WTC11 (cell line): ENCODE measurements around the gene RTKN2. TPM values are rescaled to one million over a fixed set of nuclear protein-coding genes. Genes with fewer than 3 reads are reported as not detected.

Source experiments
- ATAC-seq: fragments of 200-7000 bp; cut with Tn5 transposase; 2 replicates; pipeline ENCODE4 v1.10.0; 2021; ENCODE audit warnings: mild to moderate bottlenecking, moderate library complexity
- CTCF ChIA-PET: fragments of 300-600 bp; sonication (Branson Sonifier 250); formaldehyde crosslinking; loops from one replicate; lab custom pipeline; 2021; ENCODE audit warnings: antibody characterized with exemption; lab: Charles Lee
- POLR2A ChIA-PET: fragments of 350-600 bp; sonication (Branson Sonifier 250); formaldehyde crosslinking; loops from one replicate; lab custom pipeline; 2021; ENCODE audit warnings: antibody characterized with exemption; lab: Charles Lee
- DNase-seq: peaks from one replicate; pipeline ENCODE4 v3.0.0; 2021; ENCODE audit warnings: low spot score
- H3K27ac Mint-ChIP-seq: 2 replicates; pipeline ENCODE4 v1.8.0; 2021; ENCODE audit warnings: mixed read lengths
- H3K27me3 Mint-ChIP-seq: 2 replicates; pipeline ENCODE4 v1.8.0; 2021; ENCODE audit warnings: low read depth, mild to moderate bottlenecking, moderate library complexity, mixed read lengths
- H3K36me3 Mint-ChIP-seq: 2 replicates; pipeline ENCODE4 v1.8.0; 2021; ENCODE audit warnings: mixed read lengths
- H3K4me1 Mint-ChIP-seq: 2 replicates; pipeline ENCODE4 v1.8.0; 2022; ENCODE audit warnings: mixed read lengths
- H3K4me3 Mint-ChIP-seq: 2 replicates; pipeline ENCODE4 v1.8.0; 2021; ENCODE audit warnings: mild to moderate bottlenecking, moderate library complexity, mixed read lengths
- H3K9me3 Mint-ChIP-seq: 2 replicates; pipeline ENCODE4 v1.8.0; 2021; ENCODE audit warnings: mixed read lengths
- E2F5 ChIP-seq: sonication (generic); formaldehyde crosslinking; IDR thresholded peaks from 2 replicates; pipeline ENCODE4 v1.8.1; 2022; ENCODE audit warnings: mild to moderate bottlenecking, moderate library complexity, missing genetic modification reagents
- ETV6 ChIP-seq: sonication (generic); formaldehyde crosslinking; IDR thresholded peaks from 2 replicates; pipeline ENCODE4 v1.8.1; 2022; ENCODE audit warnings: mild to moderate bottlenecking, missing genetic modification reagents
- FOXP4 ChIP-seq: sonication (generic); formaldehyde crosslinking; IDR thresholded peaks from 2 replicates; pipeline ENCODE4 v1.8.0; 2022; ENCODE audit warnings: mild to moderate bottlenecking, missing genetic modification reagents
- HMGA2 ChIP-seq: fragments of 250-450 bp; sonication (Bioruptor Pico); IDR thresholded peaks from 2 replicates; pipeline ENCODE4 v1.4.0; 2021; ENCODE audit warnings: mild to moderate bottlenecking, moderate library complexity
- NR1H2 ChIP-seq: sonication (generic); formaldehyde crosslinking; IDR thresholded peaks from 2 replicates; pipeline ENCODE4 v1.9.0; 2021; ENCODE audit warnings: mild to moderate bottlenecking, moderate library complexity, missing genetic modification reagents
- OVOL2 ChIP-seq: fragments of 250-450 bp; sonication (Bioruptor Pico); IDR thresholded peaks from 2 replicates; pipeline ENCODE4 v1.9.0; 2021; ENCODE audit warnings: mild to moderate bottlenecking, borderline replicate concordance
- TEAD1 ChIP-seq: sonication (generic); formaldehyde crosslinking; IDR thresholded peaks from 2 replicates; pipeline ENCODE4 v1.8.0; 2022; ENCODE audit warnings: mild to moderate bottlenecking, missing genetic modification reagents
- TEAD4 ChIP-seq: sonication (generic); formaldehyde crosslinking; IDR thresholded peaks from 2 replicates; pipeline ENCODE4 v1.8.0; 2022; ENCODE audit warnings: mild to moderate bottlenecking, missing genetic modification reagents
- USF1 ChIP-seq: sonication (generic); formaldehyde crosslinking; IDR thresholded peaks from 2 replicates; pipeline ENCODE4 v1.8.0; 2022; ENCODE audit warnings: mild to moderate bottlenecking, missing genetic modification reagents
- ZBTB21 ChIP-seq: sonication (generic); formaldehyde crosslinking; IDR thresholded peaks from 2 replicates; pipeline ENCODE4 v1.8.1; 2023; ENCODE audit warnings: mild to moderate bottlenecking, missing genetic modification reagents, borderline replicate concordance
- ZMAT4 ChIP-seq: fragments of 250-450 bp; sonication (Bioruptor Pico); IDR thresholded peaks from 2 replicates; pipeline ENCODE4 v1.9.0; 2021; ENCODE audit warnings: mild to moderate bottlenecking
- ZNF138 ChIP-seq: sonication (generic); formaldehyde crosslinking; conservative IDR thresholded peaks from 2 replicates; pipeline ENCODE4 v1.8.1; 2022; ENCODE audit warnings: mild to moderate bottlenecking, moderate library complexity, missing genetic modification reagents
- ZNF232 ChIP-seq: sonication (generic); formaldehyde crosslinking; IDR thresholded peaks from 2 replicates; pipeline ENCODE4 v1.8.0; 2022; ENCODE audit warnings: mild to moderate bottlenecking, missing genetic modification reagents
- ZNF416 ChIP-seq: fragments of 250-450 bp; sonication (Bioruptor Pico); IDR thresholded peaks from 2 replicates; pipeline ENCODE4 v1.9.0; 2021; ENCODE audit warnings: mild to moderate bottlenecking, inconsistent platforms
- total RNA-seq: library from RNA; stranded (reverse); gene quantifications from 3 replicates; pipeline ENCODE4 v1.2.3, GENCODE V29; 2021
- TF ChIP-seq, protein P1 (sequence below): fragments of 250-450 bp; sonication (Bioruptor Pico); IDR thresholded peaks from 2 replicates; pipeline ENCODE4 v1.8.0; 2021; ENCODE audit warnings: mild to moderate bottlenecking
- TF ChIP-seq, protein P2 (sequence below): sonication (generic); formaldehyde crosslinking; IDR thresholded peaks from 2 replicates; pipeline ENCODE4 v1.8.1; 2023; ENCODE audit warnings: mild to moderate bottlenecking, missing genetic modification reagents, moderate library complexity
- TF ChIP-seq, protein P3 (sequence below): fragments of 250-450 bp; sonication (Bioruptor Pico); IDR thresholded peaks from 2 replicates; pipeline ENCODE4 v2.1.2; 2022; ENCODE audit warnings: mild to moderate bottlenecking, moderate library complexity
- TF ChIP-seq, protein P4 (sequence below): sonication (generic); formaldehyde crosslinking; IDR thresholded peaks from 2 replicates; pipeline ENCODE4 v1.8.1; 2023; ENCODE audit warnings: mild to moderate bottlenecking, missing genetic modification reagents, moderate library complexity
- TF ChIP-seq, protein P5 (sequence below): sonication (generic); formaldehyde crosslinking; IDR thresholded peaks from 2 replicates; pipeline ENCODE4 v1.8.0; 2022; ENCODE audit warnings: mild to moderate bottlenecking, missing genetic modification reagents

RTKN2 gene
- total RNA-seq, 1 experiment from 2014 or later: 20.5 TPM

DNA sequence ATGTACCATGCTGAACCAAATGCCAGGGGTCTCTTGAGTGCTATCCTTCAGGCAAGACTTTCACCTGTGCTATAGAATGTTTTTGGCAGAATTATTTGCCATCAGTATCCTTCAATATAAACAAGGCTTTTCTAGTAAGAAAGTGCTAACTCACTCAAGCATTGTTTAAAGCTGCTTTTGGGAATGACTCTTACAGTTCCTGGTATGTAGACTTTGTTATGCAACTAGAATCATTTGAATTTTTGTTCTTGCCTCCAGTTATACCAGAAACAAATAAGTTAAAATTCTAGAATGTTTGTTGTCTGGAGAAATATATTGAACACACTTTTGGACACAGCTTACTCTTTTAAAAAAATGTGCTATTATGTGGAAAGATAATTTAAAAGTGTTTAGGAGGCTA is 39.5 kb upstream of the RTKN2 start (continued):
- TF ChIP-seq FOXP4 (CRISPR knock-in tag) (no peak), TEAD1 (CRISPR knock-in tag) (no peak)

- DNase-seq (no peak), ATAC-seq (no peak)
- no peak for TF ChIP-seq ZBTB21 (CRISPR knock-in tag)
- no peak for TF ChIP-seq E2F5 (CRISPR knock-in tag)
- no peak for TF ChIP-seq ZNF416 (CRISPR knock-in tag)
- TF ChIP-seq TEAD4: no peak
- H3K36me3 Mint-ChIP-seq: no peaks in the 10 kb centered on the region
- H3K27ac Mint-ChIP-seq: no peak overlapping the region
- ChIA-PET POLR2A (interaction anchor here (0.6 kb wide), 1 partner anchor 335 kb away, joined by 7 read pairs; no protein-coding TSS in a partner anchor), CTCF (no interaction called here)
- H3K4me1 Mint-ChIP-seq: peaks cover 14% of the 10 kb centered on the region
- no peaks in the 10 kb centered on the region for H3K9me3 Mint-ChIP-seq
- no peaks in the 10 kb centered on the region for H3K27me3 Mint-ChIP-seq
- H3K4me3 Mint-ChIP-seq: no peak overlapping the region
These were observed 39.0 kb upstream of the RTKN2 start for GRCh38 chr10:62307635-62308034.

DNA sequence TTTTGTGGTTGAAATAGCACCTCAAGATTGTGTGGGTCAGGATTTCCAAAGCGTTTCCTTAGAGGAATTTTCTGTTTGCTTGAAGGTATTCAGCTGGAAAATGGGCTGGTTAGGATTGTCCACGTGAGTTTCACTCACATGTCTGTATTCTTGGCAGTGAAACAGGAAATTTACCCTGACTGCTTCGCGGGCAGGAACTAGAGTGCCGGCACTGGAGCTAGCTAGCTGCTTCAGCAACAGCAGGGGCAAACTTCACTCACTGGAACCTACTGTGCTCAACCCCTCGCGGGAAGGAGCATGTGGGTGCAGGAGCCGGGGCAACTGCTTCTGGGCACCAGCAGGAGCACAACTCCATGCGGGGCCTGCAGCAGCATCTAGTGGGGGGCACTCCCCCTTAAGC is 38.0 kb upstream of the RTKN2 start:
- no peak overlapping the region for H3K27ac Mint-ChIP-seq

More for the DNA sequence above, 38.0 kb upstream of the RTKN2 start:
- Mint-ChIP-seq H3K4me3 (no peak overlapping the region), H3K27me3 (no peaks in the 10 kb centered on the region), H3K9me3 (no peaks in the 10 kb centered on the region), H3K36me3 (no peaks in the 10 kb centered on the region), H3K4me1 (peaks cover 14% of the 10 kb centered on the region)
- TF ChIP-seq, protein P1, sequence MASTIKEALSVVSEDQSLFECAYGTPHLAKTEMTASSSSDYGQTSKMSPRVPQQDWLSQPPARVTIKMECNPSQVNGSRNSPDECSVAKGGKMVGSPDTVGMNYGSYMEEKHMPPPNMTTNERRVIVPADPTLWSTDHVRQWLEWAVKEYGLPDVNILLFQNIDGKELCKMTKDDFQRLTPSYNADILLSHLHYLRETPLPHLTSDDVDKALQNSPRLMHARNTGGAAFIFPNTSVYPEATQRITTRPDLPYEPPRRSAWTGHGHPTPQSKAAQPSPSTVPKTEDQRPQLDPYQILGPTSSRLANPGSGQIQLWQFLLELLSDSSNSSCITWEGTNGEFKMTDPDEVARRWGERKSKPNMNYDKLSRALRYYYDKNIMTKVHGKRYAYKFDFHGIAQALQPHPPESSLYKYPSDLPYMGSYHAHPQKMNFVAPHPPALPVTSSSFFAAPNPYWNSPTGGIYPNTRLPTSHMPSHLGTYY: no peak
- TF ChIP-seq, protein P2, sequence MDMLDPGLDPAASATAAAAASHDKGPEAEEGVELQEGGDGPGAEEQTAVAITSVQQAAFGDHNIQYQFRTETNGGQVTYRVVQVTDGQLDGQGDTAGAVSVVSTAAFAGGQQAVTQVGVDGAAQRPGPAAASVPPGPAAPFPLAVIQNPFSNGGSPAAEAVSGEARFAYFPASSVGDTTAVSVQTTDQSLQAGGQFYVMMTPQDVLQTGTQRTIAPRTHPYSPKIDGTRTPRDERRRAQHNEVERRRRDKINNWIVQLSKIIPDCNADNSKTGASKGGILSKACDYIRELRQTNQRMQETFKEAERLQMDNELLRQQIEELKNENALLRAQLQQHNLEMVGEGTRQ (CRISPR knock-in tag): no peak
- TF ChIP-seq, protein P3, sequence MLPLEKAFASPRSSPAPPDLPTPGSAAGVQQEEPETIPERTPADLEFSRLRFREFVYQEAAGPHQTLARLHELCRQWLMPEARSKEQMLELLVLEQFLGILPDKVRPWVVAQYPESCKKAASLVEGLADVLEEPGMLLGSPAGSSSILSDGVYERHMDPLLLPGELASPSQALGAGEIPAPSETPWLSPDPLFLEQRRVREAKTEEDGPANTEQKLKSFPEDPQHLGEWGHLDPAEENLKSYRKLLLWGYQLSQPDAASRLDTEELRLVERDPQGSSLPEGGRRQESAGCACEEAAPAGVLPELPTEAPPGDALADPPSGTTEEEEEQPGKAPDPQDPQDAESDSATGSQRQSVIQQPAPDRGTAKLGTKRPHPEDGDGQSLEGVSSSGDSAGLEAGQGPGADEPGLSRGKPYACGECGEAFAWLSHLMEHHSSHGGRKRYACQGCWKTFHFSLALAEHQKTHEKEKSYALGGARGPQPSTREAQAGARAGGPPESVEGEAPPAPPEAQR (CRISPR knock-in tag): no peak
- TF ChIP-seq ZNF138 (CRISPR knock-in tag) (no peak), OVOL2 (no peak), HMGA2 (no peak), ZNF416 (CRISPR knock-in tag) (no peak), USF1 (CRISPR knock-in tag) (no peak), NR1H2 (no peak), ZBTB21 (CRISPR knock-in tag) (no peak), ETV6 (no peak), ZNF232 (CRISPR knock-in tag) (no peak), ZMAT4 (no peak)
- TF ChIP-seq, protein P4, sequence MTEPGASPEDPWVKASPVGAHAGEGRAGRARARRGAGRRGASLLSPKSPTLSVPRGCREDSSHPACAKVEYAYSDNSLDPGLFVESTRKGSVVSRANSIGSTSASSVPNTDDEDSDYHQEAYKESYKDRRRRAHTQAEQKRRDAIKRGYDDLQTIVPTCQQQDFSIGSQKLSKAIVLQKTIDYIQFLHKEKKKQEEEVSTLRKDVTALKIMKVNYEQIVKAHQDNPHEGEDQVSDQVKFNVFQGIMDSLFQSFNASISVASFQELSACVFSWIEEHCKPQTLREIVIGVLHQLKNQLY (CRISPR knock-in tag): no peak
- TF ChIP-seq, protein P5, sequence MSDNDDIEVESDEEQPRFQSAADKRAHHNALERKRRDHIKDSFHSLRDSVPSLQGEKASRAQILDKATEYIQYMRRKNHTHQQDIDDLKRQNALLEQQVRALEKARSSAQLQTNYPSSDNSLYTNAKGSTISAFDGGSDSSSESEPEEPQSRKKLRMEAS: no peak
- CTCF ChIA-PET: no interaction called here
- peak; percentile 26; the same call in 1 of the 2 replicates for ATAC-seq
- no peak for DNase-seq
- POLR2A ChIA-PET: no interaction called here
